GM18951 (cell line): ENCODE results near the gene MT1H.
A peak's percentile ranks its signal among the peaks of the same experiment; 100 is the strongest.
"Not testable (repeated sequence)": the region's sequence is repeated elsewhere in the genome, so short reads cannot be mapped to it uniquely, and the experiment has no call there.

Experiments
- POLR2A ChIP-seq: IDR thresholded peaks from 4 replicates; pipeline ENCODE4 v1.6.1; 2011; ENCODE audit warnings: mild to moderate bottlenecking; ENCODE audit not compliant: insufficient read length, insufficient read depth; ENCODE audit errors: extremely low read depth
- in situ Hi-C: fragments of 300-500 bp; cut with MboI; formaldehyde crosslinking; loops from one replicate; pipeline ENCODE4 v1.12.0; 2022; ENCODE audit warnings: low sequenced_read_pairs, mixed read lengths, inconsistent platforms; ENCODE audit not compliant: unreplicated experiment

MT1H gene

GRCh38 chr16:56669005-56669839, at the start of gene MT1H:
TSS of gene MT1H (plus strand) at chr16:56669814. CDS start at chr16:56669885, 71 bp downstream.
- in situ Hi-C loops = no loop called here
- TF ChIP-seq POLR2A = no peak

GRCh38 chr16:56620339-56620897, 49.2 kb upstream of the MT1H start:
- no peak for TF ChIP-seq POLR2A
- in situ Hi-C loops = no loop called here

- in situ Hi-C loops = not testable (repeated sequence)
Observed at GRCh38 chr16:56621665-56622445, 47.8 kb upstream of the MT1H start.

GRCh38 chr16:56623184-56623583, 46.4 kb upstream of the MT1H start:
- in situ Hi-C loops = not testable (repeated sequence)

GRCh38 chr16:56623637-56624036, 46.0 kb upstream of the MT1H start:
- in situ Hi-C loops = no loop called here
- TF ChIP-seq POLR2A = no peak

- peak; percentile 78 for TF ChIP-seq POLR2A
- in situ Hi-C loops = no loop called here
Observed at GRCh38 chr16:56625140-56625942, 44.3 kb upstream of the MT1H start, which contains the start of gene MT1E. TSS of gene MT1E (plus strand) at chr16:56625781. CDS start at chr16:56625852, 71 bp downstream.

GRCh38 chr16:56625943-56626654, 43.5 kb upstream of the MT1H start:
- in situ Hi-C loops = no loop called here
- no peak for TF ChIP-seq POLR2A

GRCh38 chr16:56626685-56627084, 42.9 kb upstream of the MT1H start:
- in situ Hi-C loops = no loop called here
- no peak for TF ChIP-seq POLR2A

- no peak for TF ChIP-seq POLR2A
- in situ Hi-C loops = no loop called here
Observed at GRCh38 chr16:56628486-56629350, 40.9 kb upstream of the MT1H start.

- in situ Hi-C loops = no loop called here
- no peak for TF ChIP-seq POLR2A
Observed at GRCh38 chr16:56629531-56629930, 40.1 kb upstream of the MT1H start.

- in situ Hi-C loops = no loop called here
- no peak for TF ChIP-seq POLR2A
Observed at GRCh38 chr16:56630134-56630533, 39.5 kb upstream of the MT1H start.
